HL-60 (cell line): ENCODE results near the gene MESD.

Experiments used
- CTCF ChIP-seq: IDR thresholded peaks from one replicate; pipeline ENCODE4 v1.5.1; 2011; ENCODE audit warnings: low read length, control low read depth, inconsistent platforms; ENCODE audit not compliant: insufficient read depth
- GABPA ChIP-seq: IDR thresholded peaks from 2 replicates; pipeline ENCODE4 v1.6.1; 2012; ENCODE audit warnings: low read depth
- POLR2AphosphoS5 ChIP-seq: IDR thresholded peaks from 2 replicates; pipeline ENCODE4 v1.6.1; 2012; ENCODE audit warnings: low read depth
- REST ChIP-seq: IDR thresholded peaks from 2 replicates; pipeline ENCODE4 v1.6.1; 2012; ENCODE audit warnings: low read depth; ENCODE audit not compliant: insufficient replicate concordance
- SPI1 ChIP-seq: IDR thresholded peaks from 2 replicates; pipeline ENCODE4 v1.6.1; 2012; ENCODE audit warnings: low read depth, mild to moderate bottlenecking, borderline replicate concordance

GRCh38 chr15:81006124-81006523 lies 16.5 kb upstream of the MESD start:
- no peak for TF ChIP-seq CTCF
- no peak for TF ChIP-seq GABPA
- TF ChIP-seq POLR2AphosphoS5: no peak
- TF ChIP-seq REST: no peak
- no peak for TF ChIP-seq SPI1
